ENCODE results near the gene ABCG2.
"Not testable (repeated sequence)": the region's sequence is repeated elsewhere in the genome, so short reads cannot be mapped to it uniquely, and the experiment has no call there.

ABCG2 gene

GRCh38 chr4:88163336-88163735 lies 4.9 kb upstream of the ABCG2 start:
- no peak for DNase-seq

- DNase-seq: no peak
These were observed 4.2 kb upstream of the ABCG2 start for GRCh38 chr4:88162626-88163025.

DNA sequence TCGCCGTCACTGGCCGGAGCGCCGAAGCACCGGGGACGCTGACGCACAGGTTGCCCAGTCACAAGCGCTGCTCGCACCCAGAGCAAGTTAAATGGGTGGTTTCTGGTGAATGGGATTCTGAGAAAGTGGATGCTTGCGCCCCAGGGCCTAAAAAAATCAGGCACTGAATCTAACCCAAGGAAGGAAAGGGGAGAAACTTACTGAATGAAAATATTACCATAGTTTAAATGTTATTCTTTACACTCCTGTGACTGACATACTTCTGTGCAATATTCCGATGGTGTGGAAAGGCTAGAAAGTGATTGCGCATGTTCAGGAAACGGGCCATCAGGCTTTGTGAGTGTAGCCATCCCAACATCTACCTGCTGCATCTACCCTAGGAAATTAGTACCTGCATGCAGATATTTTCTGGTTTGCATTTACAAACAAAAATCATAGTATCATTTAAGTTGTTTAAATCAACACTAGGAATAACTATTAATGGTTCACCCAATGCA lies 838 bp upstream of the ABCG2 start:
- DNase-seq: no peak

GRCh38 chr4:88158038-88158488 lies 376 bp downstream of the ABCG2 start:
- DNase-seq: no peak

DNA sequence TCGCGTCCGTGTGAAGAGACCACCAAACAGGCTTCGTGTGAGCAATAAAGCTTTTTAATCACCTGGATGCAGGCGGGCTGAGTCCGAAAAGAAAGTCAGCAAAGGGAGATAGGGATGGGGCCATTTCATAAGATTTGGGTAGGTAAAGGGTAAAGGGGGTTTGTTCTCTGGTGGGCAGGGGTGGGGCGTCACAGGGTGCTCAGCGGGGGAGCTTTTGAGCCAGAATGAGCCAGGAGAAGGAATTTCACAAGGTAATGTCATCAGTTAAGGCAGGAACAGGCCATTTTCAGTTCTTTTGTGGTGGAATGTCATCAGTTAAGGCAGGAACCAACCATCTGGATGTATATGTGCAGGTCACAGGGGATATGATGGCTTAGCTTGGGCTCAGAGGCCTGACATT lies 6.1 kb downstream of the ABCG2 start:
- DNase-seq: not testable (repeated sequence)

DNA sequence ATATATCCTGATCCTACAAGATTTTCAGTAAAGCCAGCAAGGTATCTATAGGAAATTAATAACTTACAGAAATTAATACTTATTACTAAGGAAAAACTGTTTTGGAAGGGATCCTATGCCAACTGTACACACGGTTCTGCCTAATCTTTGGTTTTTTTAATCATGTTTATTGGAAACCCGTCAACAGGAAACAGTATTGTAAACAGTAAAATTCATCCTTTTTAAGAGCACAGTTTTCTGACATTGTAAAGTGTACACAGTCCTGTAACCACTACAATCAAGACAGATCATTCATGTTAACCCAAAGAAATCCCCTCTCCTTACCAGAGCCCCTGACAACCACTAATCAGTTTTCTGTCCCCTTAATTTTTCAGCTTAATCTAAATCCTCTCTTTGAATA lies 9.9 kb downstream of the ABCG2 start:
- no peak for DNase-seq

- no peak for DNase-seq
These were observed 10.6 kb downstream of the ABCG2 start for GRCh38 chr4:88147799-88148217.

DNA sequence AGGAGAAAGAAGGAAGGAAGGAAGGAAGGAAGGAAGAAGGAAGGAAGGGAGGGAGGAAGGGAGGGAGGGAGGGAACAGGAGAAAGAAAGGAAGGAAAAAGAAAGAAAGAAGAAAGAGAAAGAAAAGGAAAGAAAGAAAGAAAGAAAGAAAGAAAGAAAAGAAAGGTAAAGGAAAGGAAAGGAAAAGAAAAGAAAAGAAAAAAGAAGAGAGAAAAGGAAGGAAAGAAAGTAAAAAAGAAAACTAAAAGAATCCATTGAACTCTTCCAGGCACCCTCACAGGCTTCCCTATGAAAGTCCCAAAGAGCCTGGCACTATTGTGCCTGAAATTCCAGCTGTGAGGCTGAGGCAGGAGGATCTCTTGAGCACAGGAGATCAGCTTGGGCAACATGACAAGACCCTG lies 11.5 kb downstream of the ABCG2 start:
- DNase-seq: no peak

GRCh38 chr4:88144866-88145300 lies 13.6 kb downstream of the ABCG2 start:
- no peak for DNase-seq

DNA sequence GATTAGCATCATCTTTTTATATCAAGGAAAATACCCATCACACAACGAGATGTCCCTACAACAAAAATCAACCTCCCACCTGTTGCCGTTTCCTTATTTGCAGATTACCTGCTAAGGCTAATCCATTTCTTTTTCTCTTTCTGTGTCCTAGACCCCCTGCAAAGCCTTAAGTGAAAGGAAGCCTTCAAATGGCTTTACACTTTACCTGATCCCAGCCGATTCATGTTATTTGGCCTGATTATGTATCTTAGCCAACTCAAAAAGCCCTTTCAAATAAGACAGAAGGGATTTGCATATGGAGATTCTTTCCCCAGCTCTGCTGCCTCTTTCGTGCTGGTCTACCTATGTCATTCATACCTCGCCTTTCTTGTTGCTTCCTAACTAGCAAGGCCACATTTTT lies 14.4 kb downstream of the ABCG2 start:
- no peak for DNase-seq

GRCh38 chr4:88143504-88143903 lies 14.9 kb downstream of the ABCG2 start:
- no peak for DNase-seq

GRCh38 chr4:88138561-88138960 lies 19.9 kb downstream of the ABCG2 start:
- DNase-seq: no peak

DNA sequence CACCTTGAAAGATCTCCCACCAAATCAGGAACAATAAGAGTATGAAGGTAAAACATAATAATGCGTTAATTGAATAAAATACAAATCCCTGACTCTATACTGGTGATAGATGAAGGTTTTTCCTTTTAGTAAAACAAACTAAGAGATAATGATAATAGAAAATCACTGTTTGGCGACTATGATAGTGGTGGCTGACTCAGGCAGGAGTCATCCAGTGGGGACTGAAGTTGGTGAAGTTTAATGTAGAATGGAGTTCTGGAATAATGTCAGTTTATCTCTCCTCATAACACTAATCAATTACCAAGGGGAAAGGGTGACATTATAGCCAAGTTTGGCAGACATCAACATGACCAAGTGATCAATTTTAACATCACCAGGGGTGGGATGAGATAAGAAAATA lies 21.3 kb downstream of the ABCG2 start:
- DNase-seq: no peak

DNA sequence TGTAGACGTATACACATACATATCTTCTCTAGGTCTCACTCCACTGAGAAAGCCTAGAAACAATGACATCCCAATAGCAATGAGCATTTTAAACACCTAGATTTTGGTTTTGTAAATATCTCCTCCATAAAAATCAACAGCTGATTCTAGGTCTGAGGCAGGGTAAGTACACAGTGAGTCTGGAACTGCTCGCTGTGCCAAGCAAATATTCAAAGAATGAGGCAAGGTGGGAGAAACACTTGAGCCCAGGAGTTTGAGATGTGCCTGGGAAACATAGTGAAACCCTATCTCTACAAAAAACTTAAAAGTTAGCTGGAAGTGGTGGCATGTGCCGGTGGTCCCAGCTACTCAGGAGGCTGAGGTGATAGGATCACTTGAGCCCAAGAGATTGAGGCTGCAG lies 22.2 kb downstream of the ABCG2 start:
- no peak for DNase-seq

DNA sequence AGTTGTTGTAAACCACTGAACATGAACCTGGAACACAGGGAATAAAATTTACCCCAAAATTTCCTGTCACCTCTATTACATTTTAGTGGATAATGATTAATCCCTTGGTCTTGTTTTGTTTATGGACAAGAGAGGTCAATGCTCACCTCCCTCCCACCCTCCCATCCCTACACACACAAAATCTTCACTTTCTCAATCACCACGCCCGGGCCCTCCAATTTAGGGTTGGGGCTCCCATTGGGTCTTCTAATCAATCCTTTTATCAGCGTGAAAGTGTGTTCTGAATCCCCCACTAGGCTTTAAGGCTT lies 23.1 kb downstream of the ABCG2 start:
- no peak for DNase-seq

- no peak for DNase-seq
These were observed 23.7 kb downstream of the ABCG2 start for GRCh38 chr4:88134536-88135355.

DNA sequence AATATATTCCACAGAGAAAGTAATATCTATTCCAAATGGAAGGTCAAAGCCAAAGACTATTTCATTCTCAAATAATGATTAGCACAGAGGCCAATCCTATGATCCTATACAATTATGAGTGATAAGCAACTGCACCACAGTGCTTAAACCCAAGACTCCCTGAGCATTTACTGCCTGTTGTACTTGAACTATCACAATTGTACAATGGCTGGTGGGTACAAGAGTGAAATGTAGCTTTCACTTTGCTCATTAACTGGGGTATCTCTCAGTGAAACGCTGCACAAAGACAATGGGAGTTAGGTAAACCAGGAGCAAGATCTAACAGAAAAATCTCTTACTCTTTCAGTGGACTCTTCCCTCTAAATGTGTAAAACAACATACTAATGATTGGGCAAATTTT lies 24.3 kb downstream of the ABCG2 start:
- DNase-seq: no peak

DNA sequence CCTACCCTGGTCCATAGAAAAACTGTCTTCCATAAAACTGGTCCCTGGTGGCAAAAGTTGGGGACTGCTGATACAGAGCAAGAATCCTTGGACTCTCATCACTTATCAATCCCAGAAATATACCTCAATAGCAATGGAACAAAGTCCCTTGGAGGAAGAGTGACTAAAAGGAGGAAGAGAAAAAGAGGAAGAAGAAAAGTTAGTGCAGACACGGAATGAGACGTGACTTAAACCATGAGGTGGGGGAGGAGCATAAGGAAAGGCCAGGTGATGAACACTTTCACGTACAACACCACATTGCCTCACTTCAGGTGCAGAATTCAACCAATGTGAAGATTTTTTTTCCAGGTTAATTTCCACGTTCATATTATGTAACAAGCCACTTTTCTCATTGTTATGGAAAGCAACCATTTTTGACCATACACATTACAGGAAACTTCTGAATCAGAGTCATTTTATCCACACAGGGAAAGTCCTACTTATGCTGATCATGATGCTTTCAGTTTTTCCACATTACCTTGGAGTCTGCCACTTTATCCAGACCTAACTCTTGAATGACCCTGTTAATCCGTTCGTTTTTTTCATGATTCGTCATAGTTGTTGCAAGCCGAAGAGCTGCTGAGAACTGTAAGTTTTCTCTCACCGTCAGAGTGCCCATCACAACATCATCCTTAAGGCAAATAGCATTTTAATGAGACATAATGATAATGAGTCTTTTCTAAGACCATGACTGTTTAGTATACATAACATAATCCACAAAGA lies 27.7 kb downstream of the ABCG2 start:
- DNase-seq: no peak

GRCh38 chr4:88130003-88130402 lies 28.4 kb downstream of the ABCG2 start:
- no peak for DNase-seq

- not testable (repeated sequence) for DNase-seq
These were observed 36.2 kb downstream of the ABCG2 start for GRCh38 chr4:88122260-88122659.

GRCh38 chr4:88119943-88120342 lies 38.5 kb downstream of the ABCG2 start:
- DNase-seq: no peak

- no peak for DNase-seq
These were observed 42.9 kb downstream of the ABCG2 start for GRCh38 chr4:88115587-88115986.

GRCh38 chr4:88112856-88113255 lies 45.6 kb downstream of the ABCG2 start:
- no peak for DNase-seq

- no peak for DNase-seq
These were observed 47.6 kb downstream of the ABCG2 start for GRCh38 chr4:88110826-88111225.

All from NCI-H774 (cell line).